Measurements from ENCODE around the gene NOM1.
"Not testable (repeated sequence)": the region's sequence is repeated elsewhere in the genome, so short reads cannot be mapped to it uniquely, and the experiment has no call there.

The NOM1 gene

GRCh38 chr7:156940421-156941122, 8.9 kb upstream of the NOM1 start:
- DNase-seq (ENCODE audit: low read depth) = no peak

- no peak for DNase-seq (ENCODE audit: low read depth)
Observed at GRCh38 chr7:156941393-156942182, 7.9 kb upstream of the NOM1 start.

- no peak for DNase-seq (ENCODE audit: low read depth)
Observed at GRCh38 chr7:156942708-156943090, 6.8 kb upstream of the NOM1 start.

GRCh38 chr7:156943091-156944041, 6.1 kb upstream of the NOM1 start:
- DNase-seq (ENCODE audit: low read depth) = no peak

- no peak for DNase-seq (ENCODE audit: low read depth)
Observed at GRCh38 chr7:156944876-156945275, 4.6 kb upstream of the NOM1 start.

GRCh38 chr7:156947120-156947843, 2.2 kb upstream of the NOM1 start:
- no peak for DNase-seq (ENCODE audit: low read depth)

GRCh38 chr7:156948361-156948760, 1.2 kb upstream of the NOM1 start:
- no peak for DNase-seq (ENCODE audit: low read depth)

GRCh38 chr7:156950381-156950858, 908 bp downstream of the NOM1 start:
- DNase-seq (ENCODE audit: low read depth) = no peak

GRCh38 chr7:156953215-156953614, 3.7 kb downstream of the NOM1 start:
- DNase-seq (ENCODE audit: low read depth) = not testable (repeated sequence)

- DNase-seq (ENCODE audit: low read depth) = no peak
Observed at GRCh38 chr7:156954941-156955340, 5.4 kb downstream of the NOM1 start.

- DNase-seq (ENCODE audit: low read depth) = no peak
Observed at GRCh38 chr7:156956727-156957126, 7.2 kb downstream of the NOM1 start.

GRCh38 chr7:156962145-156962544, 12.6 kb downstream of the NOM1 start:
- DNase-seq (ENCODE audit: low read depth) = no peak

GRCh38 chr7:156962897-156963296, 13.4 kb downstream of the NOM1 start:
- no peak for DNase-seq (ENCODE audit: low read depth)

- no peak for DNase-seq (ENCODE audit: low read depth)
Observed at GRCh38 chr7:156963472-156963871, 14.0 kb downstream of the NOM1 start.

- no peak for DNase-seq (ENCODE audit: low read depth)
Observed at GRCh38 chr7:156964971-156965370, 15.5 kb downstream of the NOM1 start.

GRCh38 chr7:156966387-156966786, 16.9 kb downstream of the NOM1 start:
- DNase-seq (ENCODE audit: low read depth) = no peak

GRCh38 chr7:156968183-156968582, 18.7 kb downstream of the NOM1 start:
- DNase-seq (ENCODE audit: low read depth) = no peak

- no peak for DNase-seq (ENCODE audit: low read depth)
Observed at GRCh38 chr7:156969972-156970420, 20.5 kb downstream of the NOM1 start.

GRCh38 chr7:156975620-156976019, 26.1 kb downstream of the NOM1 start:
- DNase-seq (ENCODE audit: low read depth) = no peak

GRCh38 chr7:156979007-156979606, 29.6 kb downstream of the NOM1 start:
- DNase-seq (ENCODE audit: low read depth) = no peak

GRCh38 chr7:156979711-156980110, 30.2 kb downstream of the NOM1 start:
- DNase-seq (ENCODE audit: low read depth) = no peak

Data from stimulated activated CD8-positive, alpha-beta memory T cell treated with anti-CD3 and anti-CD28 coated beads, Interleukin-12 subunit alpha, Interleukin-12 subunit beta, amount 100 ng/mL, for 1 hour (primary cell).